ENCODE data around the gene CEP72. TPM values are rescaled to one million over a fixed set of nuclear protein-coding genes. Genes with fewer than 3 reads are reported as not detected.

The CEP72 gene
- total and polyA plus RNA-seq, 2 experiments from 2014 or later, result 3.2 to 4.2 TPM

DNA sequence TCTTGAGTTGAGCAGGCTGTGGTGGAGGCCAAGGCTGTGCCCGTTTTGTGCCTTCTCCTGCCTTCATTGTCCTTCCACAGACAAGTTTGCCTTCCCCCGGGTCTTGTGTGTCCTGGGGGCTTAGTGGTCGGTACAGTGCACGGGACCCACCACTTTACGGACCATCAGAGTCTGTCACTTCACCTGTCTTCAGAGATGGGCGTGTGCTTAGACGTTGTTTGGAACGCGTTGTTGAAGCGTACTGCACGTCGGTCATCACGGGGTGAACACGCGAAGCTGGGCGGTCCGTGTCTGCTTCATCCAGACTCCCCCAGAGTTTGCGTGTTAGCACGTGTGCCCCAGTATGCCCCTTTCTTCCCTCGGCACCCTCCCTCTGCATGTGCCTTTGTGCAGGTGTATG lies 24.8 kb downstream of the CEP72 start:
- no peak overlapping the region for H2AFZ ChIP-seq
- no peak overlapping the region for H3K4me3 ChIP-seq
- H3K4me1 ChIP-seq (ENCODE audit: insufficient read depth), result no peaks in the 10 kb centered on the region
- H4K20me1 ChIP-seq (ENCODE audit: insufficient read depth, poor library complexity, severe bottlenecking), result no peaks in the 10 kb centered on the region
- no peak overlapping the region for H3K27ac ChIP-seq
- TF ChIP-seq, protein P1, sequence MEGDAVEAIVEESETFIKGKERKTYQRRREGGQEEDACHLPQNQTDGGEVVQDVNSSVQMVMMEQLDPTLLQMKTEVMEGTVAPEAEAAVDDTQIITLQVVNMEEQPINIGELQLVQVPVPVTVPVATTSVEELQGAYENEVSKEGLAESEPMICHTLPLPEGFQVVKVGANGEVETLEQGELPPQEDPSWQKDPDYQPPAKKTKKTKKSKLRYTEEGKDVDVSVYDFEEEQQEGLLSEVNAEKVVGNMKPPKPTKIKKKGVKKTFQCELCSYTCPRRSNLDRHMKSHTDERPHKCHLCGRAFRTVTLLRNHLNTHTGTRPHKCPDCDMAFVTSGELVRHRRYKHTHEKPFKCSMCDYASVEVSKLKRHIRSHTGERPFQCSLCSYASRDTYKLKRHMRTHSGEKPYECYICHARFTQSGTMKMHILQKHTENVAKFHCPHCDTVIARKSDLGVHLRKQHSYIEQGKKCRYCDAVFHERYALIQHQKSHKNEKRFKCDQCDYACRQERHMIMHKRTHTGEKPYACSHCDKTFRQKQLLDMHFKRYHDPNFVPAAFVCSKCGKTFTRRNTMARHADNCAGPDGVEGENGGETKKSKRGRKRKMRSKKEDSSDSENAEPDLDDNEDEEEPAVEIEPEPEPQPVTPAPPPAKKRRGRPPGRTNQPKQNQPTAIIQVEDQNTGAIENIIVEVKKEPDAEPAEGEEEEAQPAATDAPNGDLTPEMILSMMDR (IDR thresholded peaks at IDR 0.05; ENCODE audit: poor library complexity), result no peak
- TF ChIP-seq EZH2 (IDR thresholded peaks at IDR 0.05; ENCODE audit: borderline replicate concordance), result no peak
- no peak for TF ChIP-seq EZH2phosphoT487 (IDR thresholded peaks at IDR 0.05; ENCODE audit: low read depth, severe bottlenecking, unreplicated experiment)
- DNase-seq (ENCODE audit: low spot score), result no peak
- no peaks in the 10 kb centered on the region for H3K27me3 ChIP-seq
- WGBS (ENCODE audit: low lambda C conversion rate, missing lambda C conversion rate), result 99% methylated on average over 20 of the region's 20 CpGs
- H3K9me3 ChIP-seq (ENCODE audit: low read depth), result no peaks in the 10 kb centered on the region
- no peaks in the 10 kb centered on the region for H3K79me2 ChIP-seq
- H3K9me2 ChIP-seq (replicated peaks; ENCODE audit: insufficient read depth), result no peaks in the 10 kb centered on the region
- no peak overlapping the region for H3K4me2 ChIP-seq
- H3K36me3 ChIP-seq (replicated peaks; ENCODE audit: insufficient read depth, low read depth), result no peaks in the 10 kb centered on the region

GRCh38 chr5:637581-638450 lies 25.7 kb downstream of the CEP72 start:
- Histone ChIP-seq H2AFZ (no peak overlapping the region), H4K20me1 (ENCODE audit: insufficient read depth, poor library complexity, severe bottlenecking) (no peaks in the 10 kb centered on the region), H3K27me3 (no peaks in the 10 kb centered on the region), H3K4me3 (no peak overlapping the region), H3K4me1 (ENCODE audit: insufficient read depth) (no peaks in the 10 kb centered on the region), H3K4me2 (no peak overlapping the region), H3K9me2 (replicated peaks; ENCODE audit: insufficient read depth) (no peaks in the 10 kb centered on the region), H3K27ac (no peak overlapping the region), H3K36me3 (replicated peaks; ENCODE audit: insufficient read depth, low read depth) (no peaks in the 10 kb centered on the region), H3K9me3 (ENCODE audit: low read depth) (no peaks in the 10 kb centered on the region), H3K79me2 (no peaks in the 10 kb centered on the region)
- whole genome bisulfite sequencing (ENCODE audit: low lambda C conversion rate, missing lambda C conversion rate), result 97% methylated on average over 42 of the region's 42 CpGs
- DNase-seq (ENCODE audit: low spot score), result no peak
- no peak for TF ChIP-seq EZH2phosphoT487 (IDR thresholded peaks at IDR 0.05; ENCODE audit: low read depth, severe bottlenecking, unreplicated experiment)
- TF ChIP-seq, protein P1 (IDR thresholded peaks at IDR 0.05; ENCODE audit: poor library complexity), result no peak
- TF ChIP-seq EZH2 (IDR thresholded peaks at IDR 0.05; ENCODE audit: borderline replicate concordance), result no peak

DNA sequence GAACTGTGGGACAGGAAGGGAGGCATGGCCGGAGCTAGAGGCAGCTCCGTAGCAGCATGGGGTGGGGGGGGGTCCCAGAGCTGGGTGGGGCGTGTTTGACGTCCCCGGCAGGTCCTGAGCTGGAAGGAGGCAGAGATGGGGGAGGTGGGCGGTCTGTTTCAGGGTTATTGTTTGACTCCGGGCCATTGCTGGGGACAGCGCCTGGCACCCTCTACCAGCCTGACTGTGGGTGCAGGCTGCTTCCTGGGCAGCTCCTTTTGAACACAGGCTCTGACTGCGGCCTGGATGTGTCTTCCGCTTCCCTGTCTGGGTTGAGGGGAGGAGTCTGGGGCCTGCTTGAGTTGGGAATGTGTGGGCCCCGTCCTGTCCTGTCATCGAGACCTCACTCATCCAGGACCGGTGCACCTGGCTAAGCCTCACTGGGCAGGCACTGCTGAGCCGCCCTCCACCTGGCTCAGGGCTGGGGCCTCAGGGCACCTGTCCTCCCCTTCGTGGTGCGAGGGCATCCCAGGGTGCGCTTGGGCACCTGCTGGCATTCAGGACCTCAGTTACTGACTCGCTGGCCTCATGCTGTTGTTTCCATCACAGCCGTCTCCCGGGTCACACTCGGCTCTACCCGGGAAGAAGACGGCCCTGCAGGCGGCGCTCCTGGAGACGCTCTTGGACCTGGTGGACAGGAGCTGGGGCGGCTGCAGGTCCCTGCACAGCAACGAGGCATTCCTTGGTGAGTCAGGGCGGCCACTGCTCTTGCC lies 26.5 kb downstream of the CEP72 start:
- no peaks in the 10 kb centered on the region for H4K20me1 ChIP-seq (ENCODE audit: insufficient read depth, poor library complexity, severe bottlenecking)
- no peak for TF ChIP-seq EZH2 (IDR thresholded peaks at IDR 0.05; ENCODE audit: borderline replicate concordance)
- TF ChIP-seq, protein P1 (IDR thresholded peaks at IDR 0.05; ENCODE audit: poor library complexity), result no peak
- no peak for TF ChIP-seq EZH2phosphoT487 (IDR thresholded peaks at IDR 0.05; ENCODE audit: low read depth, severe bottlenecking, unreplicated experiment)
- WGBS (ENCODE audit: low lambda C conversion rate, missing lambda C conversion rate), result 94% methylated on average over 27 of the region's 29 CpGs

More for the DNA sequence above, 26.5 kb downstream of the CEP72 start:
- H3K27me3 ChIP-seq, result no peaks in the 10 kb centered on the region
- no peak overlapping the region for H3K27ac ChIP-seq
- no peaks in the 10 kb centered on the region for H3K4me1 ChIP-seq (ENCODE audit: insufficient read depth)
- no peaks in the 10 kb centered on the region for H3K36me3 ChIP-seq (replicated peaks; ENCODE audit: insufficient read depth, low read depth)
- H3K9me3 ChIP-seq (ENCODE audit: low read depth), result no peaks in the 10 kb centered on the region
- H2AFZ ChIP-seq, result no peak overlapping the region
- H3K4me3 ChIP-seq, result no peak overlapping the region
- no peak overlapping the region for H3K4me2 ChIP-seq
- no peak for DNase-seq (ENCODE audit: low spot score)
- H3K9me2 ChIP-seq (replicated peaks; ENCODE audit: insufficient read depth), result no peaks in the 10 kb centered on the region
- H3K79me2 ChIP-seq, result no peaks in the 10 kb centered on the region

Measured in hepatocyte (in vitro differentiated cells).